Activated CD4-positive, alpha-beta T cell treated with anti-CD3 and anti-CD28 coated beads, Interleukin-2, amount 10 ng/mL, durations not matched to agents 7 days and 5 days (primary cell): ENCODE data around the gene FLG2. TPM values are rescaled to one million over a fixed set of nuclear protein-coding genes. Genes with fewer than 3 reads are reported as not detected.
"Not testable (repeated sequence)": the region's sequence is repeated elsewhere in the genome, so short reads cannot be mapped to it uniquely, and the experiment has no call there.

Source experiments
- CTCF ChIA-PET: fragments of 350-600 bp; sonication (Branson Sonifier 250); formaldehyde crosslinking; loops from one replicate; lab custom pipeline; 2021; ENCODE audit warnings: antibody characterized with exemption; lab: Charles Lee
- POLR2A ChIA-PET: fragments of 350-600 bp; sonication (Branson Sonifier 250); formaldehyde crosslinking; loops from one replicate; lab custom pipeline; 2021; ENCODE audit warnings: antibody characterized with exemption; lab: Charles Lee
- DNase-seq: peaks from one replicate; pipeline ENCODE4 v3.0.0-alpha.2; 2020
- H3K27ac Mint-ChIP-seq: one replicate; pipeline ENCODE4 v1.8.0; 2021; ENCODE audit warnings: mild to moderate bottlenecking, moderate library complexity, mixed read lengths
- H3K27me3 Mint-ChIP-seq: one replicate; pipeline ENCODE4 v1.8.0; 2021; ENCODE audit warnings: mixed read lengths
- H3K36me3 Mint-ChIP-seq: one replicate; pipeline ENCODE4 v1.8.0; 2021; ENCODE audit warnings: low read depth, mixed read lengths
- H3K4me1 Mint-ChIP-seq: one replicate; pipeline ENCODE4 v1.8.0; 2021; ENCODE audit warnings: mixed read lengths
- H3K4me3 Mint-ChIP-seq: one replicate; pipeline ENCODE4 v1.8.0; 2021; ENCODE audit warnings: mild to moderate bottlenecking, moderate library complexity, mixed read lengths
- H3K9me3 Mint-ChIP-seq: one replicate; pipeline ENCODE4 v1.8.0; 2021; ENCODE audit warnings: mixed read lengths
- total RNA-seq, 2 experiments: library from RNA; stranded (reverse); gene quantifications; one replicate each; pipeline ENCODE4 v1.2.3, GENCODE V29; 2021

The FLG2 gene
- total RNA-seq, 2 experiments from 2014 or later, result not detected

DNA sequence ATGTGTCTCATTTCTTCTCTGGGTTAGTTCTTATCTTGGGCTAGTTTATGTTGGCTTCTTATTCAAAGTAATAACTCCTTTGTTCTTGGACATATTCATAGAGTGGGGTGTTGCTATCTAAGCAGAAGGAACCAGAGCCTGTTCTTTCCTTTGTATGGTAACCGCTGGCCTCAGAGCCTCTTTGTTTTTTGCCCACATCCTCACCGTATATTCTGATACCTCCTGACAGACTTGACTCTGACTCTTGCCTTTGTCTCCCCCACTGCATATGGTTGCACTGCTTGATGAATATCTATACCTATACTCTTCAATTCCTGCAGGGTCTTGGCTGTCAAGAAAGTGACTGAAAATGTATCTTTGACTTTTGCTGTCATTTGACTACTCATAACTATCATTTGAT lies 10.2 kb downstream of the FLG2 start:
- no peak for DNase-seq
- Mint-ChIP-seq H3K4me3 (no peak overlapping the region), H3K36me3 (no peaks in the 10 kb centered on the region), H3K27me3 (peaks cover 16% of the 10 kb centered on the region), H3K9me3 (no peaks in the 10 kb centered on the region), H3K27ac (no peak overlapping the region), H3K4me1 (no peaks in the 10 kb centered on the region)
- ChIA-PET POLR2A (no interaction called here), CTCF (no interaction called here)

- H3K9me3 Mint-ChIP-seq, result no peaks in the 10 kb centered on the region
- H3K4me3 Mint-ChIP-seq, result no peak overlapping the region
- POLR2A ChIA-PET, result no interaction called here
- no peak for DNase-seq
- no peaks in the 10 kb centered on the region for H3K36me3 Mint-ChIP-seq
- no peak overlapping the region for H3K27ac Mint-ChIP-seq
- CTCF ChIA-PET, result interaction anchor here (0.9 to 1.3 kb wide), 2 partner anchors 15 to 110 kb away, joined by 3 read pairs; no protein-coding TSS in a partner anchor
- peaks cover 24% of the 10 kb centered on the region for H3K27me3 Mint-ChIP-seq
- H3K4me1 Mint-ChIP-seq, result no peaks in the 10 kb centered on the region
These were observed 11.4 kb downstream of the FLG2 start for GRCh38 chr1:152348447-152348846.

DNA sequence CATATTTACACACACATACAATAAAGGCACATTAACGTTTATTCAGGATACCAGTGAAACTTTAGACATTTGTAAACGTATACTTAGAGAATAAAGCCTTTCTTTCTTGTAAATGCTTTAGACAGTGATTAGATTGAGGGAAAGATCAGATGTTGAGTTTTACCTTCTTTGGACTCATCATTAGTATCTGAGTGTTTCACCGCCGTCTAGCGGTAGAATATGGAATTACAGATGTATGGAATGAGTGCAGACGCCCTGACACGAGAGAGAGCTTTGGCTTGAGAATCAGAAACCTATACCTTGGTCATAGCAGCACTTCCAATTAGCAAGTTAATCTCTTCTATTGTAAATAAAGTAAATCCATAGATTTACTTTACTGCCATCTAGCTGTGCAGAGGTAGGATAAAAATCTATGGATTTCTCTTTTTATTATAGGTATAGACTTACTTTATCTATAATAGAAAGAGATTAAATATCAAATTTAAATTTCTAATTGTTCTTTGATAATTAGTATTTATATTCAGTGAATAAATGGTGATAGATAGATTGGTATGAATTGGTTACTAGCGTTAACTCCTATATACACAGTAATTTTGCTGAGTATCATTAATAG lies 12.6 kb downstream of the FLG2 start:
- POLR2A ChIA-PET, result no interaction called here
- no peaks in the 10 kb centered on the region for H3K36me3 Mint-ChIP-seq
- H3K27me3 Mint-ChIP-seq, result peaks cover 30% of the 10 kb centered on the region
- CTCF ChIA-PET, result interaction anchor here (0.7 to 1.0 kb wide), 2 partner anchors 9 to 111 kb away, joined by 3 read pairs; no protein-coding TSS in a partner anchor
- no peaks in the 10 kb centered on the region for H3K4me1 Mint-ChIP-seq
- H3K27ac Mint-ChIP-seq, result no peak overlapping the region
- H3K9me3 Mint-ChIP-seq, result no peaks in the 10 kb centered on the region
- peak; percentile 74 for DNase-seq
- H3K4me3 Mint-ChIP-seq, result no peak overlapping the region

- POLR2A ChIA-PET, result no interaction called here
- H3K27me3 Mint-ChIP-seq, result peaks cover 41% of the 10 kb centered on the region
- H3K4me1 Mint-ChIP-seq, result no peaks in the 10 kb centered on the region
- no peak for DNase-seq
- H3K4me3 Mint-ChIP-seq, result no peak overlapping the region
- CTCF ChIA-PET, result no interaction called here
- no peaks in the 10 kb centered on the region for H3K9me3 Mint-ChIP-seq
- H3K36me3 Mint-ChIP-seq, result no peaks in the 10 kb centered on the region
- H3K27ac Mint-ChIP-seq, result no peak overlapping the region
These were observed 15.4 kb downstream of the FLG2 start for GRCh38 chr1:152344438-152344837.

DNA sequence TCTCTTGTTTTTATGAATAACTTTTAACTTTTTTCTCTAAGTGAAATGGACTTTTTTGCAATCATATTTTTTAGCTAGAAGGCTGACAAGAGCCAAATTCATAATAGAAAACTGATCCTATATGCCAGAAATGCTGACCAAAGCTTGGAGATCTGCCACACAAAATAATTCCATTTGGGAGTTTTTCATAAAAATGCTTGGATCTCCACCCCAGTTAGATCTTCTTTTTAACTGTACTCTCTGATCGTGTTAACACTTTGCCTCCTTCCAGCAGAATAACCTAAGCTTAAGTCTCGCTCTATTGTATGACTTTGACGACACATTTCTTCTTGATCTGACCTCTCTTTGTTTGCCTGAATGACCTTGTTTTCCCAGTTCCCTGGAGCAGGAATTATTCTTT lies 16.8 kb downstream of the FLG2 start:
- DNase-seq, result no peak
- H3K27ac Mint-ChIP-seq, result no peak overlapping the region
- no peaks in the 10 kb centered on the region for H3K36me3 Mint-ChIP-seq
- H3K9me3 Mint-ChIP-seq, result no peaks in the 10 kb centered on the region
- no peak overlapping the region for H3K4me3 Mint-ChIP-seq
- H3K27me3 Mint-ChIP-seq, result peaks cover 44% of the 10 kb centered on the region
- H3K4me1 Mint-ChIP-seq, result no peaks in the 10 kb centered on the region
- POLR2A ChIA-PET, result no interaction called here
- CTCF ChIA-PET, result no interaction called here

DNA sequence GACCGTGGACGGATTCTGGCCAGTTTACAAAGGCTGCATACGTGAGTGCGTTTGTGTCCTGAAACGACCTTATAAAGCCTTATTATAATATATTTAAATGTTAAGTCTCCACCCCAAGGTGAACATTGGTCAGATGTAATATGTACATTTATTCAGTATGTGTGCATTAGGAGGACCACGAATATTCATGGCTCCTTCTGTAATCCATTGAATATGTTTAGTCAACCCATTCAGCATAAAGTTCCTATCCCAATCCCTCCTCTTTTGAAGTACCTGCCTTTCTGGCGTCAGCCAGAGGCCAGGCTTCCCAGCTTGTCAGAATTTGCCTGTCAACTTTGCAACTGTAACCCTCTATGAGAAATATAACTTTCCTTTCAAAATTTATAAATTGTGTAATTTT lies 24.4 kb downstream of the FLG2 start:
- peaks cover 38% of the 10 kb centered on the region for H3K27me3 Mint-ChIP-seq
- ChIA-PET POLR2A (no interaction called here), CTCF (no interaction called here)
- no peaks in the 10 kb centered on the region for H3K4me1 Mint-ChIP-seq
- no peak overlapping the region for H3K4me3 Mint-ChIP-seq
- no peak overlapping the region for H3K27ac Mint-ChIP-seq
- no peaks in the 10 kb centered on the region for H3K36me3 Mint-ChIP-seq
- no peak for DNase-seq
- no peaks in the 10 kb centered on the region for H3K9me3 Mint-ChIP-seq

DNA sequence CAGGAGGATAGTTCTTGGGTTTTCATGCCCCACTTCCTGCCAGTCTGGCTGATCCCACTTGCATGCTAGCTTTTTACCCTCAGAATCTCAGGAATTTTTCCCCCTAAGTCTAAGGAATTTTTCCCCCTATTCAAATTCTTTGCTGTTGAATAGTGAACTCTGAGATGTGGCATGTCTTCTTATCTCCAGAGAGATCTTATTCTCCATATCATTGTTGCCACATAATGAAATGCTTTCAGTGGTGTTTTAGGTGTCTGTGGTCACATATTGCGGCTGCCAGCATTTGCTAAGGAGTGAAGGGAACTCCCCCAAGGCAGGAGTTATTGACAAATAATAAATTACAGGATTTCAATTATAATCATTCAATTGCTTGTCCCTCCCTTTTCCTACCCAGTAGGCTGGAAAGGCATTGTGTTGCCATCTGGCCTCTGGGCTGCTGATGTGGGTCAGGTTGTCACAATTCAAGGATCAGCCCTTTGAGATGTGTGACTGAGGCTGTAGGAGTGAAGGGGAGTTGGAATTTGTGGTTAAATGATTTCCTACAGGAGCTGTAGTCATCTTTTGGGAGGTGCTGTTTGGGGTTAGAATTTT lies 30.9 kb downstream of the FLG2 start:
- no peaks in the 10 kb centered on the region for H3K4me1 Mint-ChIP-seq
- no peak overlapping the region for H3K27ac Mint-ChIP-seq
- ChIA-PET POLR2A (no interaction called here), CTCF (no interaction called here)
- H3K4me3 Mint-ChIP-seq, result no peak overlapping the region
- no peaks in the 10 kb centered on the region for H3K9me3 Mint-ChIP-seq
- peaks cover 14% of the 10 kb centered on the region for H3K27me3 Mint-ChIP-seq
- DNase-seq, result no peak
- no peaks in the 10 kb centered on the region for H3K36me3 Mint-ChIP-seq

GRCh38 chr1:152325111-152325510 lies 34.7 kb downstream of the FLG2 start, which contains the start of gene FLG:
Gene FLG, minus strand, starts transcription at chr1:152325239. Its CDS starts 9,783 bp downstream, at chr1:152315456.
- Mint-ChIP-seq H3K4me1 (no peaks in the 10 kb centered on the region), H3K36me3 (no peaks in the 10 kb centered on the region), H3K9me3 (no peaks in the 10 kb centered on the region), H3K4me3 (no peak within 1 kb of the TSS), H3K27me3 (peaks cover 8% of the 10 kb centered on the region), H3K27ac (no peak within 1 kb of the TSS)
- CTCF ChIA-PET, result no interaction called here
- POLR2A ChIA-PET, result no interaction called here
- no peak for DNase-seq

- Mint-ChIP-seq H3K9me3 (peaks cover 4% of the 10 kb centered on the region), H3K4me3 (no peak overlapping the region), H3K27ac (no peak overlapping the region), H3K27me3 (peaks cover 1% of the 10 kb centered on the region), H3K4me1 (no peaks in the 10 kb centered on the region), H3K36me3 (no peaks in the 10 kb centered on the region)
- no peak for DNase-seq
- ChIA-PET CTCF (no interaction called here), POLR2A (no interaction called here)
These were observed 45.8 kb downstream of the FLG2 start for GRCh38 chr1:152313970-152314369.

- ChIA-PET POLR2A (no interaction called here), CTCF (no interaction called here)
- H3K36me3 Mint-ChIP-seq, result no peaks in the 10 kb centered on the region
- H3K27ac Mint-ChIP-seq, result no peak overlapping the region
- peaks cover 1% of the 10 kb centered on the region for H3K27me3 Mint-ChIP-seq
- H3K4me3 Mint-ChIP-seq, result no peak overlapping the region
- H3K4me1 Mint-ChIP-seq, result no peaks in the 10 kb centered on the region
- DNase-seq, result no peak
- H3K9me3 Mint-ChIP-seq, result peaks cover 6% of the 10 kb centered on the region
These were observed 46.4 kb downstream of the FLG2 start for GRCh38 chr1:152313319-152313801.

DNA sequence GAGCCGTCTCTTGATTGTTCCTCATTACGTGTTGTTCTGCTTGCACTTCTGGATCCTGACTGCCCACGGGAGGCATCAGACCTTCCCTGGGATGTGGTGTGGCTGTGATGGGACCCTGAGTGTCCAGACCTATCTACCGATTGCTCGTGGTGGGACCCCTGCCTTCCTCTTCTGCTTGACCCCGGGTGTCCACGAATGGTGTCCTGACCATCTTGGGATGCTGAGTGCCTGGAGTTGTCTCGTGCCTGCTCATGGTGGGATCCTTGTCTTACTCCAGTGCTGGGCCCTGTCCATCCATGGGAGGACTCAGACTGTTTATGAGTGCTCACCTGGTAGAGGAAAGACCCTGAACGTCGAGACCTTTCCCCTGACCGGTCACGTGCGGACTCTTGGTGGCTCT lies 47.6 kb downstream of the FLG2 start:
- not testable (repeated sequence) for H3K4me3 Mint-ChIP-seq

GRCh38 chr1:152309955-152310354 lies 49.9 kb downstream of the FLG2 start:
- ChIA-PET POLR2A (no interaction called here), CTCF (no interaction called here)
- Mint-ChIP-seq H3K27ac (no peak overlapping the region), H3K4me3 (no peak overlapping the region), H3K9me3 (peaks cover 8% of the 10 kb centered on the region), H3K36me3 (no peaks in the 10 kb centered on the region), H3K4me1 (no peaks in the 10 kb centered on the region), H3K27me3 (no peaks in the 10 kb centered on the region)
- DNase-seq, result no peak

More for the DNA sequence above, 47.6 kb downstream of the FLG2 start:
- H3K27me3 Mint-ChIP-seq, H3K4me1 Mint-ChIP-seq, POLR2A ChIA-PET, H3K9me3 Mint-ChIP-seq, DNase-seq, H3K27ac Mint-ChIP-seq, H3K36me3 Mint-ChIP-seq: not testable (repeated sequence)
- CTCF ChIA-PET, result interaction anchor here (1.2 kb wide), 1 partner anchor 8 kb away, joined by 3 read pairs; no protein-coding TSS in a partner anchor

- H3K9me3 Mint-ChIP-seq, DNase-seq, H3K27ac Mint-ChIP-seq: not testable (repeated sequence)
These were observed 50.4 kb downstream of the FLG2 start for GRCh38 chr1:152309320-152309901.

More at GRCh38 chr1:152309320-152309901, 50.4 kb downstream of the FLG2 start:
- H3K36me3 Mint-ChIP-seq, H3K4me3 Mint-ChIP-seq, H3K4me1 Mint-ChIP-seq, H3K27me3 Mint-ChIP-seq, CTCF ChIA-PET, POLR2A ChIA-PET: not testable (repeated sequence)
